Brain microvascular endothelial cell (primary cell): ENCODE measurements around the gene IL1R1.

Source experiments
- DNase-seq: peaks from one replicate; pipeline ENCODE4 v3.0.0-alpha.2; 2020
- H3K27ac ChIP-seq: fragments of 250-450 bp; sonication (Bioruptor Pico); 2 replicates; pipeline ENCODE4 v1.5.1; 2020; ENCODE audit warnings: mild to moderate bottlenecking, moderate library complexity
- H3K27me3 ChIP-seq: fragments of 250-450 bp; sonication (Bioruptor Pico); replicated peaks from 2 replicates; pipeline ENCODE4 v1.5.1; 2020; ENCODE audit warnings: mild to moderate bottlenecking
- H3K36me3 ChIP-seq: fragments of 250-450 bp; sonication (Bioruptor Pico); replicated peaks from 2 replicates; pipeline ENCODE4 v1.5.1; 2020; ENCODE audit warnings: mild to moderate bottlenecking
- H3K4me3 ChIP-seq: 2 replicates; pipeline ENCODE4 v1.5.1; 2011; ENCODE audit warnings: low read depth, mild to moderate bottlenecking, control low read depth, low read length, moderate library complexity
- CTCF ChIP-seq: IDR thresholded peaks from 2 replicates; pipeline ENCODE4 v1.5.1; 2011; ENCODE audit warnings: low read depth, mild to moderate bottlenecking, moderate library complexity, low read length, control low read depth, inconsistent platforms; ENCODE audit errors: missing control alignments
- in situ Hi-C: cut with HindIII; loops from 2 replicates; pipeline ENCODE4 v1.10.0; 2017; ENCODE audit warnings: low sequenced_read_pairs, low pct_ligation_motif_present

The IL1R1 gene

DNA sequence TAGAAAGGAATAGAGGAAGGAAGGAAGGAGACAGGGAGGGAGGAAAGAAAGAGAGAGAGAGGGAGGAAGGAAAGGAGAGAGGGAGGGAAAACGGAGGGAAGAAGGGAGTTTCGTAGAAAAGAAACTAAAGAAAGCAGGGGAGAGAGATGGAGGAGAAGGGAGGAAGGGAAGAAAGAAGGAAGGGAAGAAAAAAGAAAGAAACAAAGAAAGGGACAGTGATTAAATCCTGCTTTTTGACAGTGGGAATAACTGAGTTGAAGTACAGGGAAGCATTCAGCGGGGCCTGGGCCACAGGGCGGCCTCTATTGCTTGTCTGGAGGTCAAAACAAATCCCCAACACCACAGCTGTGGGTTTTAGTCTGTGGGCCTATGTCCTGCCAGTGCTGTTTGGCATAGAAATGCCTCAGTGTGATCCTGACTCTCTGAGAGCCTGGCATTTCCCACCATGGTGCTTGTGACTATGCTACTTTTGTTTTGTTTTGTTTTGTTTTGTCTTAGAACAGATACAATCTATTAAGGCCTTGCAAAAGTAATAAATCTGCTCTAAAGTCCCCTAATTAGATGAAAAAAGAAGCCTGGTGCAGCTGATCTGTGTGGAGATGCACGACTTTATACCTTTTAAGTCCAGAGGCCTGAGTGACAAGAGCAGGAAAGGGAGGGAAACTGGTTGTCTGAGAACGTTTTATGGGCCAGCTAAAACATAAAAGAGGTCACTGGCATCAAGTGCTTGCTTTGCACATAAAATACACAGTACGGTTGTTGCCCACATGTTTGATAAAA is 84.3 kb downstream of the IL1R1 start:
- in situ Hi-C loops = no loop called here
- H3K27ac ChIP-seq = peak overlapping the region; percentile 98
- no peak overlapping the region for H3K4me3 ChIP-seq
- H3K36me3 ChIP-seq = no peaks in the 10 kb centered on the region
- H3K27me3 ChIP-seq = no peaks in the 10 kb centered on the region
- DNase-seq = no peak
- TF ChIP-seq CTCF = no peak

- DNase-seq = no peak
- Histone ChIP-seq H3K27me3 (no peaks in the 10 kb centered on the region), H3K27ac (no peak overlapping the region), H3K4me3 (no peak overlapping the region), H3K36me3 (no peaks in the 10 kb centered on the region)
- in situ Hi-C loops = no loop called here
- TF ChIP-seq CTCF = no peak
These were observed 86.7 kb downstream of the IL1R1 start for GRCh38 chr2:102229141-102229769.
